BLaER1 (cell line): ENCODE data around the gene ERCC6.

Experiments used
- H3K27ac ChIP-seq: shearing (Covaris generic); formaldehyde crosslinking; 2 replicates; pipeline ENCODE4 v1.8.1; 2022
- H3K27me3 ChIP-seq: shearing (Covaris generic); formaldehyde crosslinking; 2 replicates; pipeline ENCODE4 v1.8.1; 2022
- H3K36me3 ChIP-seq: shearing (Covaris generic); formaldehyde crosslinking; 2 replicates; pipeline ENCODE4 v1.8.1; 2022
- H3K4me1 ChIP-seq: shearing (Covaris generic); formaldehyde crosslinking; 2 replicates; pipeline ENCODE4 v1.8.1; 2022
- H3K4me2 ChIP-seq: shearing (Covaris generic); formaldehyde crosslinking; 2 replicates; pipeline ENCODE4 v1.8.1; 2022
- H3K4me3 ChIP-seq: shearing (Covaris generic); formaldehyde crosslinking; 2 replicates; pipeline ENCODE4 v1.8.1; 2022
- H3K9ac ChIP-seq: shearing (Covaris generic); formaldehyde crosslinking; 2 replicates; pipeline ENCODE4 v1.8.1; 2022
- H3K9me3 ChIP-seq: shearing (Covaris generic); formaldehyde crosslinking; 2 replicates; pipeline ENCODE4 v1.8.1; 2022
- H4K20me1 ChIP-seq: shearing (Covaris generic); formaldehyde crosslinking; 2 replicates; pipeline ENCODE4 v1.8.1; 2022
- Cebpa-rat ChIP-seq: shearing (Covaris generic); IDR thresholded peaks from 2 replicates; pipeline ENCODE4 v1.8.1; 2022

ERCC6 gene

GRCh38 chr10:49528977-49529506 is 9.9 kb downstream of the ERCC6 start:
- Histone ChIP-seq H3K4me2 (no peak overlapping the region), H3K9ac (no peak overlapping the region), H4K20me1 (peaks cover 60% of the 10 kb centered on the region), H3K4me1 (no peaks in the 10 kb centered on the region), H3K27me3 (no peaks in the 10 kb centered on the region), H3K27ac (no peak overlapping the region), H3K36me3 (peaks cover 83% of the 10 kb centered on the region), H3K9me3 (no peaks in the 10 kb centered on the region), H3K4me3 (no peak overlapping the region)
- TF ChIP-seq Cebpa-rat, result no peak

GRCh38 chr10:49527850-49528249 is 11.1 kb downstream of the ERCC6 start:
- Histone ChIP-seq H3K27ac (no peak overlapping the region), H3K9me3 (no peaks in the 10 kb centered on the region), H3K4me3 (no peak overlapping the region), H3K4me1 (no peaks in the 10 kb centered on the region), H3K9ac (no peak overlapping the region), H3K36me3 (peaks cover 95% of the 10 kb centered on the region), H4K20me1 (peaks cover 59% of the 10 kb centered on the region; the same call in 1 of the 2 replicates), H3K4me2 (no peak overlapping the region), H3K27me3 (no peaks in the 10 kb centered on the region)
- no peak for TF ChIP-seq Cebpa-rat

- Histone ChIP-seq H4K20me1 (peaks cover 56% of the 10 kb centered on the region; the same call in 1 of the 2 replicates), H3K27me3 (no peaks in the 10 kb centered on the region), H3K9me3 (no peaks in the 10 kb centered on the region), H3K4me1 (no peaks in the 10 kb centered on the region), H3K4me3 (no peak overlapping the region), H3K4me2 (no peak overlapping the region), H3K9ac (no peak overlapping the region), H3K27ac (no peak overlapping the region), H3K36me3 (peaks cover 88% of the 10 kb centered on the region)
- TF ChIP-seq Cebpa-rat, result no peak
These were observed 11.9 kb downstream of the ERCC6 start for GRCh38 chr10:49527061-49527460.

GRCh38 chr10:49526619-49527018 is 12.3 kb downstream of the ERCC6 start:
- Histone ChIP-seq H3K4me2 (no peak overlapping the region), H3K27me3 (no peaks in the 10 kb centered on the region), H3K9me3 (no peaks in the 10 kb centered on the region), H3K36me3 (peaks cover 85% of the 10 kb centered on the region), H4K20me1 (peaks cover 56% of the 10 kb centered on the region; the same call in 1 of the 2 replicates), H3K9ac (no peak overlapping the region), H3K4me1 (no peaks in the 10 kb centered on the region), H3K4me3 (no peak overlapping the region), H3K27ac (no peak overlapping the region)
- no peak for TF ChIP-seq Cebpa-rat

GRCh38 chr10:49524496-49524895 is 14.4 kb downstream of the ERCC6 start:
- 0 out of 2 replicates have a peak, but pooled peaks cover 5% of the 10 kb centered on the region for H3K4me1 ChIP-seq
- H3K36me3 ChIP-seq, result peaks cover 81% of the 10 kb centered on the region
- no peak overlapping the region for H3K27ac ChIP-seq
- no peak for TF ChIP-seq Cebpa-rat
- no peaks in the 10 kb centered on the region for H3K27me3 ChIP-seq
- H3K9me3 ChIP-seq, result no peaks in the 10 kb centered on the region
- no peak overlapping the region for H3K4me2 ChIP-seq
- no peak overlapping the region for H3K9ac ChIP-seq
- H3K4me3 ChIP-seq, result no peak overlapping the region
- peaks cover 57% of the 10 kb centered on the region for H4K20me1 ChIP-seq

- H3K4me3 ChIP-seq, result no peak overlapping the region
- H3K27me3 ChIP-seq, result no peaks in the 10 kb centered on the region
- no peak overlapping the region for H3K4me2 ChIP-seq
- H3K9me3 ChIP-seq, result no peaks in the 10 kb centered on the region
- 0 out of 2 replicates have a peak, but pooled peaks cover 7% of the 10 kb centered on the region for H3K4me1 ChIP-seq
- no peak for TF ChIP-seq Cebpa-rat
- no peak overlapping the region for H3K9ac ChIP-seq
- peaks cover 73% of the 10 kb centered on the region for H3K36me3 ChIP-seq
- peaks cover 59% of the 10 kb centered on the region for H4K20me1 ChIP-seq
- H3K27ac ChIP-seq, result no peak overlapping the region
These were observed 15.6 kb downstream of the ERCC6 start for GRCh38 chr10:49523301-49523700.

GRCh38 chr10:49521062-49521461 is 17.9 kb downstream of the ERCC6 start:
- H3K4me3 ChIP-seq, result no peak overlapping the region
- no peak for TF ChIP-seq Cebpa-rat
- H3K4me2 ChIP-seq, result no peak overlapping the region
- peaks cover 66% of the 10 kb centered on the region for H3K36me3 ChIP-seq
- H3K9me3 ChIP-seq, result no peaks in the 10 kb centered on the region
- no peak overlapping the region for H3K27ac ChIP-seq
- H3K9ac ChIP-seq, result no peak overlapping the region
- peaks cover 68% of the 10 kb centered on the region for H4K20me1 ChIP-seq
- H3K27me3 ChIP-seq, result no peaks in the 10 kb centered on the region
- 0 out of 2 replicates have a peak, but pooled peaks cover 7% of the 10 kb centered on the region for H3K4me1 ChIP-seq

- peaks cover 76% of the 10 kb centered on the region for H4K20me1 ChIP-seq
- H3K4me1 ChIP-seq, result 0 out of 2 replicates have a peak, but pooled peaks cover 7% of the 10 kb centered on the region
- no peak overlapping the region for H3K27ac ChIP-seq
- no peaks in the 10 kb centered on the region for H3K27me3 ChIP-seq
- no peak overlapping the region for H3K4me3 ChIP-seq
- no peak overlapping the region for H3K4me2 ChIP-seq
- H3K9me3 ChIP-seq, result no peaks in the 10 kb centered on the region
- H3K36me3 ChIP-seq, result peaks cover 68% of the 10 kb centered on the region
- H3K9ac ChIP-seq, result no peak overlapping the region
- TF ChIP-seq Cebpa-rat, result no peak
These were observed 18.7 kb downstream of the ERCC6 start for GRCh38 chr10:49520122-49520775.

GRCh38 chr10:49519717-49520116 is 19.2 kb downstream of the ERCC6 start:
- Histone ChIP-seq H3K27ac (no peak overlapping the region), H4K20me1 (peaks cover 79% of the 10 kb centered on the region), H3K27me3 (no peaks in the 10 kb centered on the region), H3K4me3 (no peak overlapping the region), H3K9ac (no peak overlapping the region), H3K9me3 (no peaks in the 10 kb centered on the region), H3K36me3 (peaks cover 66% of the 10 kb centered on the region), H3K4me2 (no peak overlapping the region), H3K4me1 (0 out of 2 replicates have a peak, but pooled peaks cover 7% of the 10 kb centered on the region)
- no peak for TF ChIP-seq Cebpa-rat

GRCh38 chr10:49518982-49519578 is 19.8 kb downstream of the ERCC6 start:
- 0 out of 2 replicates have a peak, but pooled peaks cover 7% of the 10 kb centered on the region for H3K4me1 ChIP-seq
- H4K20me1 ChIP-seq, result peaks cover 86% of the 10 kb centered on the region
- H3K27me3 ChIP-seq, result no peaks in the 10 kb centered on the region
- TF ChIP-seq Cebpa-rat, result no peak
- peaks cover 60% of the 10 kb centered on the region for H3K36me3 ChIP-seq
- H3K4me3 ChIP-seq, result no peak overlapping the region
- no peak overlapping the region for H3K4me2 ChIP-seq
- no peak overlapping the region for H3K9ac ChIP-seq
- no peak overlapping the region for H3K27ac ChIP-seq
- no peaks in the 10 kb centered on the region for H3K9me3 ChIP-seq
